22Rv1 (cell line): ENCODE data around the gene CASTOR1.
A peak's percentile ranks its signal among the peaks of the same experiment; 100 is the strongest.

ENCODE experiments used
- H3K27ac ChIP-seq: fragments of 450-650 bp; 2 replicates; pipeline ENCODE4 v1.5.1; 2017
- ZFX ChIP-seq: fragments of 450-650 bp; IDR thresholded peaks from 2 replicates; pipeline ENCODE4 v1.6.1; 2017; ENCODE audit warnings: antibody characterized with exemption, borderline replicate concordance
- TF ChIP-seq, protein P1 (sequence below): fragments of 450-650 bp; IDR thresholded peaks from 2 replicates; pipeline ENCODE4 v1.5.1; 2017; ENCODE audit warnings: mild to moderate bottlenecking

The CASTOR1 gene

DNA sequence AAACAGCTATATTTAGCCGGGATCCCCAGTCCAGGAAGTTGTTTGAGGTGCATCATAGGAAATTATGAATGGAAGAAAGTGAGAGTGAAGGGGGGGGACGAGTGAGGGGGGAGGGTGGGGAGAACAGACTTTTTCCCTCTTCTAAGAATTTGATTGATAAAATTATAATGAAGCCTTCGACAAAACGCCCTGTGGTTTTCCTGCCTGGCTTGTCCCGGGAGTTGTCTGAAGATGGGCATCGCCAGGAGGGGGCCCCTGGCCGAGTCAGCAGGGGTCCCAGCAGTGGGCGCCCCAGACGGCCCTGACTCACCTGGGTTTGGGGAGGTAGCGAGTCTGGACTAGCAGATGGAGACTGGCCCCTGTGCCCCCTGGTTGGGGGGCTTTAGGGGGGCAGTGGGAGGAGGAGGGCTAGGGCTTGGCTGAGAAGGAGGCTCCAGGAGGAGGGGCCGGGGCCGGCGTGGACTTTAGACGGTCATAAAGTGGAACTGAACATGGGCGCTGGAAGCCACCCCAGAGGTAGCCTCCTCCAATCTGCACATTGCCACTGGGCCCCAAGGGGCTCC lies 42.4 kb downstream of the CASTOR1 start:
- H3K27ac ChIP-seq = no peak overlapping the region
- TF ChIP-seq ZFX = no peak
- TF ChIP-seq, protein P1, sequence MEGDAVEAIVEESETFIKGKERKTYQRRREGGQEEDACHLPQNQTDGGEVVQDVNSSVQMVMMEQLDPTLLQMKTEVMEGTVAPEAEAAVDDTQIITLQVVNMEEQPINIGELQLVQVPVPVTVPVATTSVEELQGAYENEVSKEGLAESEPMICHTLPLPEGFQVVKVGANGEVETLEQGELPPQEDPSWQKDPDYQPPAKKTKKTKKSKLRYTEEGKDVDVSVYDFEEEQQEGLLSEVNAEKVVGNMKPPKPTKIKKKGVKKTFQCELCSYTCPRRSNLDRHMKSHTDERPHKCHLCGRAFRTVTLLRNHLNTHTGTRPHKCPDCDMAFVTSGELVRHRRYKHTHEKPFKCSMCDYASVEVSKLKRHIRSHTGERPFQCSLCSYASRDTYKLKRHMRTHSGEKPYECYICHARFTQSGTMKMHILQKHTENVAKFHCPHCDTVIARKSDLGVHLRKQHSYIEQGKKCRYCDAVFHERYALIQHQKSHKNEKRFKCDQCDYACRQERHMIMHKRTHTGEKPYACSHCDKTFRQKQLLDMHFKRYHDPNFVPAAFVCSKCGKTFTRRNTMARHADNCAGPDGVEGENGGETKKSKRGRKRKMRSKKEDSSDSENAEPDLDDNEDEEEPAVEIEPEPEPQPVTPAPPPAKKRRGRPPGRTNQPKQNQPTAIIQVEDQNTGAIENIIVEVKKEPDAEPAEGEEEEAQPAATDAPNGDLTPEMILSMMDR = no peak

DNA sequence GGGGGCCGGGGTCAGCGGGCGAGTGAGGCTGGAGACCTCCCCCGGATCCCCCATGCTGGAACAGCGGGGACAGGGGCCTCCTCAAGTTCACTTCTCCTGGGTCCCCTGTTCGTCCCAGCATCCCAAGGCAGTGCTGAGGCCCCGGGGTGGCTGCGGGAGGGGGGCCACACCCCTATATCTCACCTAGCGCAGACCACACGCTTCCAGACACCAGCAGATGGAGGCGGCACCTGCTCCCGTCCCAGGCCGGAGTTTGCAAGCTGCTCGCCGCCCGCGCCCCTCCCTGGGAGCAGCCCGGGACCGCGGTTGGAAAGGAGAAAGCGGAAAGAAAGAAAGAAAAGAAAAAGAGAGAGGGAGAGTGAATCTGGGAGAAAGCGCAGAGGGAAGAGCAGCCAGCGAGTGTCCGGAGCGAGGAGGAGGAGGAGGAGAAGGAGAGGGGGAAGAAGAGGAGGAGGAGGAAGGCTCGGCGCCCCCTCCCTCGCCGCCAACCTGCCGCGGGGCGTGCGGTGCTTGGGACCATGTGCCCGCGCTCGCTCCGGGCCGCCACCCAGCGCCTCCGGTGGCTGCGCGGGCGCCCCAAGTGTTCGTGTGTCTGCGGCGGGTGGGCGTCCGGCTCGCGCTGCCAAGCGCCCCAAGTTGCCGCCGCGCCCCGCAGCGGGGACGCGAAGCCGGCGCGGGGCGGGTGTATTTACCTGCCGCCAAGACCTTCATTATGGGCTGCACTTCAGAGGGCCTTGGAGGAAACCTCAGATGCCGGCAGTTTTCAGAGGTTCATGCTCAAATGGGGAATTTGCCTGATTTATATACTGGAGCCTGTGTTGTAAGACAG lies 43.1 kb downstream of the CASTOR1 start, which contains the start of gene LIF:
Gene LIF (minus strand): TSS at position 775 of the 829 bp plus-strand sequence. CDS start 64 bp downstream, at position 711.
- no peak for TF ChIP-seq ZFX
- TF ChIP-seq, protein P1 = 0 out of 2 replicates have a peak, but pooled peaks have one; percentile 16
- H3K27ac ChIP-seq = peak within 1 kb of the TSS; percentile 34

DNA sequence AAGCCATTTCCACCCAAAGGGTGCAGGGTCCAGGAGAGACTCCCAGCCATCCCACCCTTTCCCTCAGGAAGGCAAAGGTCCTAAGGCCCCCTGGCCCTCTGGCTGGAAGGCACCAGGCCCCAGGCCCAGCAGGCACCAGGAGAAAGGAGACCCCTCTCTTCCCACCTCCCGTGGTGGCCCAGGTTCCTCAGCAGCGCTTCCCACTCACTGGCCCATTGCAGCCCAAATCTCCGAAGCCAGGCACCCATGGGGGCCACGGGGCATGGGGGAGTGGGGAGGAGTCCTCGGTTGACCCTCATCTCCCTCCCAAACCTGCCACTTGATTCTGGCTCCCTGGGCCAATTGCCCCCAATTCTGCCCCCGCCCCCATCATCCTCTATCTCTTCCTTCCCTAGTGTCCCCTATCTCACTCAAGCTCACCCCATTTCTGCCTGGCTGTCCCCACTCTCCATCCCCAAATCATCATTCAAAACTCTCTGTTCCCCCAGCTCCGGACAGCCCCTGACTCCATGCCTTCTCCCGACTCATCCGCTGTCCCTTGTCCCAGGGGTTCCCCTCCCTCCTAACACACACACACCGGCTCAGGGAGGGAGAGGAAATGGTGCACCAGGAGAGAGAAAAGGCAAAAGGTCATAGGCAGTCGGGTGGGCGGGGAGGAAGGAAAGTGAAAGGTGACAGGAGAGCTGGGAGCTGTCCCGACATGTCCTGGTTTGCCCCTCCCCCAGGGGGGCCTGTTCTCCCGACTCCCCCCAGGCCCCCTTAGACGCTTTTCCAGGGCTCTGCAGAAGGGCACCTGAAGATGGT lies 43.9 kb downstream of the CASTOR1 start:
- TF ChIP-seq ZFX = no peak
- TF ChIP-seq, protein P1 = no peak
- H3K27ac ChIP-seq = peak overlapping the region; percentile 34; the same call in 1 of the 2 replicates

DNA sequence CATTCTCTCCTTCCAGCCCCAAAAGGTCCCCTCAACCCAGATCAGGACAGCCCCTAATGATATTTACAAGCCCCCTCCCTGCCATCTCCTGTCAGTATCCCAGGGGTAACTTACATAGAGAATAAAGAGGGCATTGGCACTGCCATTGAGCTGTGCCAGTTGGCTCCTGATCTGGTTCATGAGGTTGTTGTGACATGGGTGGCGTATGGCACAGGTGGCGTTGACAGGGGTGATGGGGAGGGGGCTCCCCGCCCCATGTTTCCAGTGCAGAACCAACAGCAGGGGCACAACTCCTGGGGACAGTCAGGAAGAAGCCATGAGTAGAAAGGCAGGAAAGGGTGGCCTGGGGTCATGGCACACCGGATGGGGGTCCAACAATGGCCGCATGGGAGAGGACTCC lies 44.7 kb downstream of the CASTOR1 start:
- TF ChIP-seq, protein P1 = no peak
- no peak for TF ChIP-seq ZFX
- no peak overlapping the region for H3K27ac ChIP-seq

- TF ChIP-seq, protein P1 = no peak
- no peak for TF ChIP-seq ZFX
- H3K27ac ChIP-seq = no peak overlapping the region
These were observed 45.2 kb downstream of the CASTOR1 start for GRCh38 chr22:30244066-30244465.

GRCh38 chr22:30243661-30244060 lies 45.6 kb downstream of the CASTOR1 start:
- no peak overlapping the region for H3K27ac ChIP-seq
- TF ChIP-seq, protein P1 = no peak
- no peak for TF ChIP-seq ZFX
